Body of pancreas (tissue), 4 donors: Measurements from ENCODE around the gene TAF15. TPM values are rescaled to one million over a fixed set of nuclear protein-coding genes. Genes with fewer than 3 reads are reported as not detected.

Experiments
- ATAC-seq: fragments of 150-250 bp; one replicate; pipeline ENCODE4 v1.9.1; 2016
- DNase-seq, 4 donors: peaks; one replicate each; pipeline ENCODE4 v3.0.0-alpha.2; 2019
- H3K27ac ChIP-seq, 4 donors: fragments of 200-600 bp; sonication (generic); 1 replicate in 3 of 4; 2 replicates in 1 of 4; pipeline versions ENCODE4 v1.5.1 to v1.6.1; 2016 to 2019; ENCODE audit warnings: mild to moderate bottlenecking in 1 of 4, mixed read lengths in 1 of 4, moderate library complexity in 1 of 4
- H3K27me3 ChIP-seq, 2 donors: fragments of 200-600 bp; sonication (generic); one replicate each; pipeline ENCODE4 v1.6.0; 2016; ENCODE audit warnings: mild to moderate bottlenecking in 1 of 2
- H3K36me3 ChIP-seq, 2 donors: fragments of 200-600 bp; sonication (generic); replicated peaks in 1 of 2; 2 replicates each; pipeline ENCODE4 v1.5.1; 2016; ENCODE audit warnings: low read depth in 2 of 2; ENCODE audit not compliant: insufficient read depth in 1 of 2
- H3K4me1 ChIP-seq: fragments of 200-600 bp; sonication (generic); one replicate; pipeline ENCODE4 v1.6.0; 2016
- H3K4me3 ChIP-seq, 2 donors: fragments of 200-600 bp; sonication (generic); 1 replicate in 1 of 2; 2 replicates in 1 of 2; pipeline ENCODE4 v1.5.1; 2016 to 2019
- H3K9me3 ChIP-seq, 3 donors: fragments of 200-600 bp; sonication (generic); 1 replicate in 2 of 3; 2 replicates in 1 of 3; pipeline ENCODE4 v1.5.1; 2016
- POLR2A ChIP-seq, 3 donors: fragments of 450-650 bp; IDR thresholded peaks; one replicate each; pipeline ENCODE4 v1.6.1; 2016; ENCODE audit warnings: antibody characterized with exemption in 3 of 3, mild to moderate bottlenecking in 2 of 3
- WGBS, 2 donors: methylation state at CpG; one replicate each; pipeline ENCODE4 v1.1.5; 2017; 5-methylcytosine and 5-hydroxymethylcytosine counted together
- intact Hi-C: fragments of 100-400 bp; cut with DNase I; formaldehyde crosslinking; loops from one replicate; pipeline ENCODE4 v1.15.1; 2023
- total RNA-seq, 2 donors: library from RNA; depleted of rRNA; stranded (reverse); fragments of >200 nt; gene quantifications; one replicate each; pipeline ENCODE4 v1.1.0, GENCODE V29; 2016
- TF ChIP-seq, protein P1 (sequence below), 7 experiments: fragments of 450-650 bp in 4 of 7; fragments of 200-600 bp in 3 of 7; sonication (generic) in 3 of 7; IDR thresholded peaks; one replicate each; pipeline ENCODE4 v1.5.1; 2016 to 2019; ENCODE audit warnings: antibody characterized with exemption in 7 of 7

TAF15 gene
- total RNA-seq, 2 donors from 2014 or later = 47.7 to 51.1 TPM

DNA sequence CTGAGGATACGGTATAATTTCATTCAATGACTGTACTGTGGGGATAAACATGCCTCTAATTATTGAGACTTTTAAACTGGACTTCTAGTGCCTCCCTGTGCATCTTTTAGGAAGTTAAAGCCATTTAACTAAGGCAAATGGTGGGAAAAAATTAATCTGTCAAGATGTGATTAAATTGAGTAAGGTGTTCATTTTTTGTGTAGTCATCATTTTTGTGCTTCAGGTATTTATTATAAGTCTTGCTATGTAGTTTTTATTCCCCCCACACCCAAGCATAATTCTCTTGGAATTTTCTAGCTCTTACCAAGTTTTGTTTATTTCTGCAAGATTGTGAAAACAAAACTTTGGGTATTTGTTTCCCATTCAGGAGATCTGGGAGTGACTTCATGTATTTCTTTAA, 10.2 kb downstream of the TAF15 start:
- intact Hi-C loops = no loop called here
- Histone ChIP-seq H3K4me1 (peaks cover 8% of the 10 kb centered on the region), H3K36me3 (peaks cover 7 to 14% of the 10 kb centered on the region in 2 donors)

DNA sequence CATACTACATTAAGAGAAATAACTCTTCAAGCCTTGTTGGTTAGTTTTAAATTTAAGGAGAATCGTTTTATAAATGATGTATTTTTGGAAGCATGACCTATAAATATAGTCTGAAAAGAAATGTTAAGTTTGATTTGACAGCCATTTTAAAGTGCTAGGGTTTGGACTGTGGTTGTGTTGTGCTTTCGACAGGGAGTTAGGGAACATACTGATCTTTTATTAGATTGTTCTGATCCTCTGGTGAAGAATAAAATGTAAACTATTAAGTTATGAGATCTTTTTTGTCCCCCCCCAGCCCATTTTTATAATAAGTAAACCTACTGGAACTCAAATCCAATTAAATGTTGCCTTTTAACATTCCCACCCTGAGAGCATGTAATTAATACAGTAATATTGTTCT, 12.0 kb downstream of the TAF15 start:
- no peak for ATAC-seq
- no peak for DNase-seq
- intact Hi-C loops = no loop called here
- H3K27ac ChIP-seq = no peak overlapping the region
- 85% methylated on average over 2 of the region's 2 CpGs for WGBS, 2 donors
- peaks cover 7 to 20% of the 10 kb centered on the region in 2 donors for H3K36me3 ChIP-seq
- H3K4me3 ChIP-seq = no peak overlapping the region
- peaks cover 2% of the 10 kb centered on the region for H3K4me1 ChIP-seq
- no peak for TF ChIP-seq POLR2A (IDR thresholded peaks at IDR 0.05)
- TF ChIP-seq, protein P1, sequence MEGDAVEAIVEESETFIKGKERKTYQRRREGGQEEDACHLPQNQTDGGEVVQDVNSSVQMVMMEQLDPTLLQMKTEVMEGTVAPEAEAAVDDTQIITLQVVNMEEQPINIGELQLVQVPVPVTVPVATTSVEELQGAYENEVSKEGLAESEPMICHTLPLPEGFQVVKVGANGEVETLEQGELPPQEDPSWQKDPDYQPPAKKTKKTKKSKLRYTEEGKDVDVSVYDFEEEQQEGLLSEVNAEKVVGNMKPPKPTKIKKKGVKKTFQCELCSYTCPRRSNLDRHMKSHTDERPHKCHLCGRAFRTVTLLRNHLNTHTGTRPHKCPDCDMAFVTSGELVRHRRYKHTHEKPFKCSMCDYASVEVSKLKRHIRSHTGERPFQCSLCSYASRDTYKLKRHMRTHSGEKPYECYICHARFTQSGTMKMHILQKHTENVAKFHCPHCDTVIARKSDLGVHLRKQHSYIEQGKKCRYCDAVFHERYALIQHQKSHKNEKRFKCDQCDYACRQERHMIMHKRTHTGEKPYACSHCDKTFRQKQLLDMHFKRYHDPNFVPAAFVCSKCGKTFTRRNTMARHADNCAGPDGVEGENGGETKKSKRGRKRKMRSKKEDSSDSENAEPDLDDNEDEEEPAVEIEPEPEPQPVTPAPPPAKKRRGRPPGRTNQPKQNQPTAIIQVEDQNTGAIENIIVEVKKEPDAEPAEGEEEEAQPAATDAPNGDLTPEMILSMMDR (IDR thresholded peaks at IDR 0.05) = no peak
- H3K27me3 ChIP-seq = no peaks in the 10 kb centered on the region
- no peaks in the 10 kb centered on the region for H3K9me3 ChIP-seq

More for the DNA sequence above, 10.2 kb downstream of the TAF15 start:
- ATAC-seq (no peak), DNase-seq (no peak)
- H3K27ac ChIP-seq = no peak overlapping the region
- no peaks in the 10 kb centered on the region for H3K9me3 ChIP-seq
- no peaks in the 10 kb centered on the region for H3K27me3 ChIP-seq
- WGBS, 2 donors = 50 to 67% methylated on average over 1 of the region's 1 CpG
- TF ChIP-seq, protein P1 (IDR thresholded peaks at IDR 0.05) = peak in 1 of 7 experiments; percentile 6
- no peak for TF ChIP-seq POLR2A (IDR thresholded peaks at IDR 0.05)
- H3K4me3 ChIP-seq = no peak overlapping the region

DNA sequence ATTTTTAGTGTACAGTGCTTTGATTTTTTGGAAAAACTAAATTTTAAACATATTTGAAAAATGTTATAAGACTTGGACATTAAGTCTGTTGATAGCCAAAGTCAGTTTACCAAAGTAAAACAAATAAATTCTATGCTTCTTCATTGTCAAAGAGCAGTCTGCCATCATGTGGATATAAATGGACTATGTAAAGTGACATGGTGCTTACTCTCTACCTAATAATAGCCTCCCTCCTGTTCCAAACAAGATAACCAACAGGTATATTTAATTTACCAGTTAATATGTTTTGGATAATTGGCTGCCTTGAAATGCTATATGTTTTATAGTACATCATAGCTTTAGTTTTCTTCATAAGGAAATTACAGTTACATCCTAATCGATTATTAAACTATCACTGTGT, 15.9 kb downstream of the TAF15 start:
- no peak for DNase-seq
- no peak for ATAC-seq
- WGBS, 2 donors = 92 to 95% methylated on average over 1 of the region's 1 CpG
- Histone ChIP-seq H3K9me3 (no peaks in the 10 kb centered on the region), H3K4me3 (no peak overlapping the region), H3K27ac (no peak overlapping the region), H3K4me1 (no peaks in the 10 kb centered on the region), H3K27me3 (no peaks in the 10 kb centered on the region), H3K36me3 (peaks cover 13 to 17% of the 10 kb centered on the region in 2 donors)
- intact Hi-C loops = no loop called here
- TF ChIP-seq, protein P1 (IDR thresholded peaks at IDR 0.05) = no peak
- TF ChIP-seq POLR2A (IDR thresholded peaks at IDR 0.05) = no peak

DNA sequence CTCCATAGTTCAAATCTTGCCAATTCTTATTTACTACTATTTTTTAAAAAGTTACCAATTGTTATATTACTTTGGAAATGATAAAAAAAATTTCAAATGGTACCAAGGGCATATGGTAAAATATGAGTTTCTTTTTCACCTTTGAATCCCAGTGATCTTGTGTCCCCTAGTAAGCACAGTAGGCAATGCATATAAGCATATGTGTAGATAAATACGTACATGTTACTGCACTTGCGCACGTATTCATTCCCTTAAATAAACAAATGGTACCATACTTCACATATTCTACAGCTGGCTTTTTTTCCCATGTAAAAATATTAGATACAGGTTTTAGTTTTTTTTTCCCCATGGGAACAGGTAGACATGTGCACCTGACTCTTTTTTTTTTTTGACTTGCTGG, 31.8 kb downstream of the TAF15 start:
- TF ChIP-seq, protein P1 (IDR thresholded peaks at IDR 0.05) = no peak
- no peak for TF ChIP-seq POLR2A (IDR thresholded peaks at IDR 0.05)
- ATAC-seq = no peak
- Histone ChIP-seq H3K9me3 (no peaks in the 10 kb centered on the region), H3K27me3 (no peaks in the 10 kb centered on the region), H3K4me3 (no peak overlapping the region), H3K36me3 (peaks cover 16 to 59% of the 10 kb centered on the region in 2 donors), H3K4me1 (no peaks in the 10 kb centered on the region), H3K27ac (no peak overlapping the region)
- WGBS, 2 donors = 56 to 61% methylated on average over 3 of the region's 3 CpGs
- DNase-seq = no peak
- intact Hi-C loops = no loop called here

DNA sequence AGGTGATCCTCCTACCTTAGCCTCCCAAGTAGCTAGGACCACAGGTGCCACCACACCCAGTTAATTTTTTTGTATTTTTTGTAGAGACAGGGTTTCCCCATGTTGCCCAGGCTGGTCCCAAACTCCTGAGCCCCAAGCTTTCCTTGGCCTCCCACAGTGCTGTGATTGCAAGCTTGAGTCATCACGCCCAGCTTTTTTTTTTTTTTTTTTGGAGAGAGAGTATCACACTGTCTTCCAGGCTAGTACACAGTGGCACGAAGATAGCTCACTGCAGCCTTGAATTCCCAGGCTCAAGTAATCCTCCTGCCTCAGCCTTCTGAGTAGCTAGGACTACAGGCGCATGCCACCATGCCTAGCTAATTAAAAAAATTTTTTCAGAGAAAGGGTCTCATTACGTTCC, 32.2 kb downstream of the TAF15 start:
- Histone ChIP-seq H3K9me3 (no peaks in the 10 kb centered on the region), H3K4me1 (no peaks in the 10 kb centered on the region), H3K27ac (no peak overlapping the region), H3K27me3 (no peaks in the 10 kb centered on the region), H3K36me3 (peaks cover 16 to 58% of the 10 kb centered on the region in 2 donors), H3K4me3 (no peak overlapping the region)
- intact Hi-C loops = no loop called here
- ATAC-seq (no peak), DNase-seq (no peak)
- WGBS, 2 donors = 87 to 95% methylated on average over 4 of the region's 4 CpGs
- TF ChIP-seq POLR2A (IDR thresholded peaks at IDR 0.05) = no peak
- TF ChIP-seq, protein P1 (IDR thresholded peaks at IDR 0.05) = no peak
